Effector CD8-positive, alpha-beta T cell (primary cell): ENCODE data around the gene UST.
"Not testable (repeated sequence)": the region's sequence is repeated elsewhere in the genome, so short reads cannot be mapped to it uniquely, and the experiment has no call there.

Experiments
- DNase-seq: peaks from one replicate; lab custom pipeline; 2025; lab: John Stamatoyannopoulos, UW

The UST gene

DNA sequence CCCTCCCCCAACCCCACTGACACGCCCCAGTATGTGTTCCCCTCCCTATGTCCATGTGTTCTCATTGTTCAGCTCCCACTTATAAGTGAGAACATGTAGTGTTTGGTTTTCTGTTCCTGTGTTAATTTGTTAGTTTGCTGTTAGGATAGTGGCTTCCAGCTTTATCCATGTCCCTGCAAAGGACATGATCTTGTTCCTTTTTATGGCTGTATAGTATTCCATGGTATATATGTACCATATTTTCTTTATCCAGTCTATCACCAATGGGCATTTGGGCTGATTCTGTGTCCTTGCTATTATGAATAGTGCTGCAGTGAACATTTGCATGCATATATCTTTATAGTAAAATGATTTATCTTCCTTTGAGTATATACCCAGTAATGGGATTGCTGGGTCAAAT lies 259.4 kb downstream of the UST start:
- not testable (repeated sequence) for DNase-seq

- DNase-seq = no peak
Observed at GRCh38 chr6:149006671-149007070, 259.8 kb downstream of the UST start.

DNA sequence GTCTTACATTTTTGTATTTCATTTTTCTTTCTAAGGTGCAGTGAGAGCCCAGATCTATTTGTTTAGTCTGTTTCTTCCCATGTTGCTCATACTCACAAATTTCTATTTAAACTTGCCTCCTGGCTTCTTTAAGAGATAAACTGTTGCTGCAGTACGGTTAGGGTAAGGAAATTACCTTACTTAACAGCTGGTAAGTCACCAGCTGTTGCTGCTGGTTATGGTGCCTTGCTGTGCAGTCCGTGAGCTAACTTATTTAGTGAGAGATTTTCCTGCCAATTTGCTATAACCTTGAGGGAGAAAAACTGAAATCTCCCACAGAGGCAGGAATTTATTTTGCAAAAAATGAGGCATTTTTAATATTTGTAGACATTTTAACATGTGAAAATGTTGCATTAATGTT lies 261.0 kb downstream of the UST start:
- DNase-seq = no peak

- DNase-seq = no peak
Observed at GRCh38 chr6:149008741-149009140, 261.9 kb downstream of the UST start.

- DNase-seq = no peak
Observed at GRCh38 chr6:149012040-149012545, 265.3 kb downstream of the UST start.

DNA sequence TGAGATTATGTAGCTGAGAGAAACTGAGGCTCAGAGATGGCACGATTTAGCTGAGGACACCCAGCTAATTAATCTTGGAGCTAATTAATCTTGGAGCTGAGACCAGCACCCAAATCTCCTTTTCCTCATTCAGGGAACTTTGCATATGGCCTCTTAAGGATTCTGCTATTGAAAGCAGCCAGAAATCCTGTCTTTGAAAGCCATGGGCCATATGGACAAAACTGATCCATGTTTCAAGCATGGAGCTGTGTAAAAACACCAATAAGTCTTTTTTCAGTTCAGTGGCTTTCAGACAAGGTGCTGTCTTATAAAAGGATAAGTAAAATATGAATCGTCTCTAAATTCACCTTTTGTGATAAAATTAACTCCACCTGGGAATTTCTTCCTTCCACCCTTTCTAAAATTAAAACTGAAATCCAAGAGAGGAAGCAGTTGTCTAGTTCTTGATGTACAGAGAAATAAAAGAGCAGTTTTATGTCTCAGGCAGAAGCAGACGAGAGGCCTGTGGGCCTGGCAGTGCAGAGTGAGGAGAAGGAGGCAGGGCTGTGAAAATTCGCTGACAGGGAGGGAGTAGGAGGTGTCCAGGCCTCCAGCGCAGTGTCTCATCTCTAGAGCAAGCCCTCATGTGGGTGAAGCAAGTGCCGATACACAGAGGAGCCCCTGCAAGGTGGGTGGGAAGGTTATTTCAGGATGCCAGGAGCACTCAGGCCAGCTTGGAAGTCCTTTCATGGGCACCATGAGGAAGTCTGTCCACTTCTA lies 266.9 kb downstream of the UST start:
- no peak for DNase-seq

- DNase-seq = no peak
Observed at GRCh38 chr6:149014631-149015534, 268.1 kb downstream of the UST start.

DNA sequence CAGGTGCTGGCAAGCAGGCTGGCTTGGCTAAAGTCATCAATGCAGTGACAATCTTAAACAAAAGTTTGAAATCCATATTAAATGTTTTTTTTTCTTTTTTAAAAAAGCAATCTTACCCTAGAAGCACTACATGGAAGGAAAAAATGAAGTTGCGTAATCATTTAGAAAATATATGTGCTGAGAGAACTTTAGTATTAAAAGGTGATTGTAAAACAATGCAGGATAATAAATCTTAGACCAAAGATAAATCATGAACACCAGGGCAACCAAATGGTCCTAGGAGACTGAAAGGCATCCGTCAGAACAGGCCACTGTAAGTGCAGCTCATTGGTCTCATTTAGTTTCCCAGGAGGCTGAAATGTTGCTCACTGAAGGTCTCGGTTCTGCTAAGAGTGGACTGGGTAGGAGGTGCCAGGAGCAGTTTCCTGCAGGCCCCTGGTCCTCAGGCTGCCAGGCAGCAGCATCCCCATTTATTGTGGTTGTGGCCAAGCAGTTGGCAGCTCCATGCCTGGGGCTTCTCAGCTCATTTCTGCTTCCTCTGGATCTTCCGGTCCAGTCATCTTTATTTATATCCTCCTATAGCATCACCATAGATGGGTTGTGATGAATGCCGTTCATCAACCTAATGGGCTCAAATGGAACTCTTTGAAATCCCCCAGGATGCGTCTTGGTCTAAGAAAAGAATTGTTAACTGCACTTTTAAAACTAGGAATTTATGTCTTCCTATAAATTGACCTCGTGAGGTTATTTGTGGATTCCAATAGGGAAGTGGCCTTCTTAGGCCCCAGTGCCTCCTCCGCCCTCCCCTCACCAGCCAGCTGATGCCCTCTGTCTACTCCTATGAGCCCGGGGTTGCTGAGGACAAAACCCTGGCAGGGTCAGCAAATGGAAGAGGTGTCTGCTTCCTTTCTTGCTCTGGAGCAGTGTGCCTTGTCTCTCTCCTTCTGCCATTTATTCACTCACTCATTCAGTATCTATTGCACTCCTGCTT lies 269.0 kb downstream of the UST start:
- no peak for DNase-seq

DNA sequence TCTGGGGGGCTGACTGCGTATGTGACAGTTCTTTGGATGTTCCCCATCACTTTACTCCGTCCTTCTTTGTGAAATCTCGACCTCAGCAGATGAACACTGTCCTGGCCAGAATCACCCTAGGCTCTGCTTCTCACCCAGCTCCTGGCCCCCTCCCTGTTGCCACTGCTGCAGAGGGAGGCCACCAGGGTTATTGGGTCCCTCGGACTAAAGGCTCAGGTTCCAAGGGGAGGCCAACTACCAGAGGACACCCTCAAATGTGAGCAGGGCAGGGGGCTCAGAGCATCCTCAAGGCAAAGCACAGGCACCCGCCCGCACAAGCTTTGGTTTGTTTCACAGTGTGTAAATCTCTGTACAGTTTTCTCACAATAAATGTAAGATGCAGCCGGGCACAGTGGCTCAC lies 269.9 kb downstream of the UST start:
- DNase-seq = no peak

DNA sequence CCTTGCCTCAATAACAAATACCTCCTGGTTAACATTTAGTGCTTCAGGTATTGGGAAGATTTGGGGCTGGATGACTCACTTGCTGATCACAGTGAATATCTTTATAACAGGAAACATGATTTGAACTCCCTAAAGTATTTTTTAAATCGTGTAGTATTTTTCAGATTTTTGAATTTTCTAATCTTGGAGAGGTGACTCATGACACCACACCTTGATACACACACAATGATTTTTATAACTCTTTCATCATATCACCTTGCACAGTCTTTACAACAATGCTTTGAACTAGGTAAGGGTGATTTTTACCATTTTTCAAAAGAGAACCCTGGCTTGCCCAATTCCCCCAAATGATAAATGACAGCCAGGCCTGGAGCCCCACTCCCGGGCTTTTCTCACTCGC lies 273.5 kb downstream of the UST start:
- DNase-seq = no peak

DNA sequence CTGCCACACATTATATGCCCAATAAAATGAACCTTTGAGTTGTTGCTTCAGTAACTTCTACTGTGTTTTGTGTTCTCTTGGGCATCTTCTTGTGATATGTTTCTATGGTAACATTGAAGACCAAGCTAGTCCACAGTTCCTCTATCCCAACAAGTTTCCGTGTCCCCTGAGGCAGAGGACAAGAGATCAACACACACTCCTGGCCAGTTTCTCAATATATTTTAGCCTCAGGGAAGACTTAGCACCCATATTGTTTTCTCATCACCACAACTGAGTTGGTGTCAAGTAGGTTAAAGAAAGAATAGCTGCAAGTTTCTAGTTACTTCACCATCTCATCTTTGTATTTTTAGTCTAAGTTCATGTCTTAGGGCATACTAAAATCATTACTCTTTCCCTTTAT lies 277.5 kb downstream of the UST start:
- no peak for DNase-seq

GRCh38 chr6:149025061-149025460 lies 278.2 kb downstream of the UST start:
- no peak for DNase-seq

DNA sequence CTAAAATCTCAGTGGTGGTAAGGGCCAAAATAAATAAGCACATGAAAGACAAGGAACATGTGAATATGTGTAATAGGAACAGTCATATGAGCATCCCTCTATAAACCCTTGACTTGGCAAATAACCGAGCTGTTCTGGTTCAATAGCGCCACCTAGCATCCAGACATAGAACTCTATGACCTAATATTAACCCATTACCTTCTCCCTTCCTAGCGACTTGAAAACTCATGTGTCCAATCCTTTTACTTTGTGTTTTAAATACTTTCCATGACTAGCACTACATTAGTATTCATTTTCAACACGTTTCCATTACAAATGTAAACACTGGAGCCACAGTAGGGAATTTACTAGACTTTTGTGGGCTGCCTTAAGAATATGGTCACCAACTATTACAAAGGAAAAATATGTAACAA lies 279.7 kb downstream of the UST start:
- DNase-seq = no peak

DNA sequence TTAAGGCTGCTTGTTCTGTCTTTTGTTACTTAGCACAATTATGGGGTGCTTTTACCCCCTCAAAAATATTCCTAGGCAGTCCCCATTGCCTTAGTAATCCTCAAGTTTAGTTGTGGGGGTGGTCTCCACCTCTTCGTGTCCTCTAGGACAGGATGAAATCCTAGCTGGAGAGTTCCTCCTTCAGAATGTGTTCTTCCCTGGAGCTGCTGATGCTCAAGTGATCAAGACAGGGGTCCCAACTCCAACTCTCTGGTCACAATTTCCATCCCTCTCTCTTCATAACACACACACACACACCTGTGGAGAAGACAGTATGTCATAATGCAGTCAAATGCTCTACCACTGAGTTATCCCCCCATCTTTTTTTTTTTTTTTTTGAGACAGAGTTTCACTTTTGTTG lies 280.7 kb downstream of the UST start:
- DNase-seq = no peak

DNA sequence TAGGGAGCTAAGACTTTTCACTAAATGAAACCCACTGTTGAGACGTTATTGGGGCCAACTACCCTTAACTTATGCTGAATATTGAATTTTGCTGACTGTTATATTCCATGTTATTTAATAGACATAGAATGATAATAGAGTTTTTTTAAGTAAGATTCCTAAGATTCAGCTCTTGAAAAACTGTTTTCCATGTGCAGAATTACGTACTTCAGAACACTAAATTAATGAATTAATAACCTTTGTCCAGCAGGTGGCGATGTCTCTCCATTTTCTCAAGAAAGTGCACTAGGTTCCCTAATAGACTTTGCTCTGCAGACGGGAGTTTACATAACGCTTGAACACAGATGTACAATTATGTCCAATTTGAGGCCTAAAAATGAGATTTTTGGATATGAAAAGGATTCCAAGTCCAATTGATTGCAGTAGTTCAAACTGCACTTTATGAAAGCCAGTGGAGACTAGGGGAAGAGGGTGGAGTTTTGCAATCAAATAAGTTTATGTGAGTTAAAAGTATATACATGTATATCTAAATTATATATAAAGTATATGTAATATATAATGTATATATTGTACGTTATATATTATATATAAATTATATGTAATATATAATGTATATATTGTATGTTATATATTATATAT lies 282.1 kb downstream of the UST start:
- peak; percentile 54 for DNase-seq

DNA sequence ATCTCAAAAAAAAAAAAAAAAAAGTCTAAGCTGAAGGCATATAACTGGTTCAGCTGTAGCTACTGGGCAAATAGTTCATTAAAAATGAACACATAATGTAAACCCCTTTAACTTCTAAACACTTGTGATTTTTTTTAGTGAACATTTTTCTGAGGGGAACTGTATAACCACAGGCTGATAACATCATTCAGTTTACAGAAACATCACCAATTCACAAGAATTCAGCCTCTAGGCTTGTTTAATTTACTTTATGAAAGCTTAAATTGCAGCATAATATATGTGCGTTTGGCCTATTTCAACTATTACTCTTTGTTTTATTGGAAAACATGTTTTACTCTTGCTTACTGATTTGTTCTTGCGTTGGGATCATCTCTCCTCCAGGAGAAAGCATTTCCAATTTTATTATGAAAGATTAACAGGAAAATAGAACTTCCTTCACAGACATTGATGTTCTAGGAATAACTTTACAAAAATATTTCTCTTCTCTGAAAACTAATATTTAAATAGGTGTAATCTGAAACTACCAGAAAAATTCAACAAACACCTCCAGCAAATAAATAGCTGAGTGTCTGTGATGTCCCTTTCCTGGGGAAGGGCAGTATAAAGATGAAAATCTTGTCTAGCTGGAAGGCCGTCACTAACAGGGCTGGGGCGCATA lies 284.5 kb downstream of the UST start:
- no peak for DNase-seq

DNA sequence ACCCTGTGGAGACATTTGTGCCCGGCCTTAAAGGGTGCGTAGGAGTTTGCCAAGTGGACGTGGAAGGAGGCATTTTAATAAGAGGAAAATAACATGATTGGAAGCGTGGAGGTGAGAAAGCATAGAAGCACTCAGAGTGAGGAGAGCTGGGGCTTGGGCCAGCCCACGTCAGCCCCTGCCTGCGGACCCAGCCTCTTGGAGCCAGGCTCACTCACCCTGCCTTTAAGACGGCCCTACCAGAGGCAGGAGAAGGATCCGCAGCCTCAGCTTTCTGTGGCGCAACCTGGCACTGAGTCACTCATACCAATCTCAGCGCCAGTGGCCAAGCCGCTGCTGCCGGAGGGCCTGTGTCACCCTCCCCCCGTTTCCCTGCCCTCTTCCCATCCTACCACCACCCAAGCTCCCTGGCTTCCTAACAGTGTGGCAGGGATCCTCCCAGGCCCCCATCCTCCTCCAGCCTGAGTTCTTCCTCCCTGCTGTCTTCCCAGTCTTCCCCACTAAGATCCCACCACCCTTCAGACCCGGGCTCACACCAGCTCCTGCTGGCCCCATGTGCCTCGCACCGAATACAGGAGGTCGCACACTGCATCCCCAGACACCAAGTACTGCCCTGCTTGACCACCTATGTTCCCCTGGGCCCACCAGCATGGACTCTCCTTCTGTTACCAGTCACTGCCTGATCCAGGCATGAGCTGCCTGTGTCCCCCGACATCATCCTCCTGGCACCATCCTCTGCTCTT lies 285.2 kb downstream of the UST start:
- no peak for DNase-seq

DNA sequence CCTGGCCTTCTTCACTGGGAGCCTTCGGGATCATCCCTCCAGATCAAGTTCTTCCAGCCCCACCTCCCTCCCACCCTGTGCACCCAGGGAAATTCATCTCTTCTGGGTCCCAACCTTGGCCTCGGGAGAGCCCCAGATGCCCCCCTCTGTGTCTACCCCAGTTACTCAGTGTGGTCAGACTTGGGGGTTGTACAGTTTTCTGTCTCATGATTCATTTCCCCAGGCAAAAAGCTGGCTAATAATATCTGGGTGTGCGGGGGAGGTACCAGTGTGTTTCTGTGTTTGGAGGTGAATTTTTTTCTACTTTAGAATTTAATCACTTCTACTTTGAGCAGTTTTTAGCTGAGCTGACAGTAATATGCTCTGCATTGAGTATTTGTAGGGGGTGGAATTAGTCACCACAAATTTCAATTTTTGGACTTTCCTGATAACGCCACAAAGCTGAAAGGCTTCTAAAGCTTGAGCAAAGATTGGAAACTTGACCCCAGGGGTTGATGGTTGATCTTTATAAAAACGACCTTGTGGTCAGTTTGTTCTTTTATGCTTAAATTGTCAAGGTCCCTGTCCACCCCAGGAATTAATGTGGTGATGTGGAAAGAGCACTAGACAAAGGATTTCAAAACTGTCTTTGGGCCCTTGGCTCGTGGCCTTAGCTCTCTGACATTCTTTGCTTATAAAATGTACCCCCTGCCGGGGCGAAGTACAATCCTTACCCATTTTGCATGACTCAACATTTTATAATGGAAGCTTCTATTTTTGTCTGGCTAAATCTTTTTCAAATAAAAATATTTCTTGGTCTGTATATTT lies 286.0 kb downstream of the UST start:
- DNase-seq = no peak

GRCh38 chr6:149033454-149033853 lies 286.6 kb downstream of the UST start:
- no peak for DNase-seq
